IPS DF 4.7 (cell line): ENCODE results near the gene UCP1.
A peak's percentile ranks its signal among the peaks of the same experiment; 100 is the strongest.
"Not testable (repeated sequence)": the region's sequence is repeated elsewhere in the genome, so short reads cannot be mapped to it uniquely, and the experiment has no call there.

Experiments
- DNase-seq: peaks from one replicate; pipeline ENCODE4 v3.0.0-alpha.2; 2013; ENCODE audit warnings: low spot score; ENCODE audit errors: extremely low read depth

The UCP1 gene

GRCh38 chr4:140556372-140557085, 12.2 kb downstream of the UCP1 start:
- DNase-seq, result no peak

- no peak for DNase-seq
Observed at GRCh38 chr4:140533951-140534480, 34.7 kb downstream of the UCP1 start.

- DNase-seq, result no peak
Observed at GRCh38 chr4:140529434-140529833, 39.3 kb downstream of the UCP1 start.

- peak; percentile 86 for DNase-seq
Observed at GRCh38 chr4:140523857-140524742, 44.7 kb downstream of the UCP1 start, which contains the start of gene ELMOD2. Gene ELMOD2, plus strand, starts transcription at chr4:140524168. Its CDS starts 1,261 bp downstream, at chr4:140525429.

GRCh38 chr4:140523370-140523856, 45.3 kb downstream of the UCP1 start:
- DNase-seq, result no peak

- no peak for DNase-seq
Observed at GRCh38 chr4:140515423-140515822, 53.3 kb downstream of the UCP1 start.

- not testable (repeated sequence) for DNase-seq
Observed at GRCh38 chr4:140513765-140514164, 55.0 kb downstream of the UCP1 start.
